IPS DF 19.7 (cell line): ENCODE data around the gene CFAP97.
"Not testable (repeated sequence)": the region's sequence is repeated elsewhere in the genome, so short reads cannot be mapped to it uniquely, and the experiment has no call there.

Source experiments
- DNase-seq: peaks from one replicate; pipeline ENCODE4 v3.0.0-alpha.2; 2013; ENCODE audit warnings: low read depth, low spot score

CFAP97 gene

GRCh38 chr4:185142912-185143600 lies 60.7 kb downstream of the CFAP97 start, which contains the start of gene SLC25A4:
TSS of gene SLC25A4 (plus strand) at chr4:185143266. CDS start at chr4:185143373, 107 bp downstream.
- no peak for DNase-seq

DNA sequence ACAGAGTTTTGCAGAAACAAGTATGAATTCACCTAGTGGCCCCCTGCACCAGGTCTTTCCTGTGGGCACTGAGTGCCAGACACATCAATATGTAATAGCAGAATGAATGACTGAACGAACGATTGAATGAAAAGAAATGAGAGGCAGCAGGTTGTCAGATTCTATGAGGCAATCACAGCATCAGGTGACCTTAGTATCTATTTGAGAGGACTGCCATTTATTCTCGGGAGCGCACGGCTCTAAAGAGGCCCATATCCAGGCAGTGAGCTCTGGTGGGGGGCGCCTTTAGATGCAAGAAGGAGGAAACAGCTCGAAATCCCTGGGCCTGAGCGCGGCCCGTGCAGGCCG lies 61.3 kb downstream of the CFAP97 start:
- DNase-seq = no peak

- no peak for DNase-seq
These were observed 62.0 kb downstream of the CFAP97 start for GRCh38 chr4:185141777-185142176.

GRCh38 chr4:185139736-185140135 lies 64.1 kb downstream of the CFAP97 start:
- DNase-seq = no peak

GRCh38 chr4:185138161-185138560 lies 65.6 kb downstream of the CFAP97 start:
- no peak for DNase-seq

- no peak for DNase-seq
These were observed 66.4 kb downstream of the CFAP97 start for GRCh38 chr4:185137233-185137925.

- DNase-seq = no peak
These were observed 69.4 kb downstream of the CFAP97 start for GRCh38 chr4:185134307-185134869.

- no peak for DNase-seq
These were observed 75.3 kb downstream of the CFAP97 start for GRCh38 chr4:185128272-185129119.

DNA sequence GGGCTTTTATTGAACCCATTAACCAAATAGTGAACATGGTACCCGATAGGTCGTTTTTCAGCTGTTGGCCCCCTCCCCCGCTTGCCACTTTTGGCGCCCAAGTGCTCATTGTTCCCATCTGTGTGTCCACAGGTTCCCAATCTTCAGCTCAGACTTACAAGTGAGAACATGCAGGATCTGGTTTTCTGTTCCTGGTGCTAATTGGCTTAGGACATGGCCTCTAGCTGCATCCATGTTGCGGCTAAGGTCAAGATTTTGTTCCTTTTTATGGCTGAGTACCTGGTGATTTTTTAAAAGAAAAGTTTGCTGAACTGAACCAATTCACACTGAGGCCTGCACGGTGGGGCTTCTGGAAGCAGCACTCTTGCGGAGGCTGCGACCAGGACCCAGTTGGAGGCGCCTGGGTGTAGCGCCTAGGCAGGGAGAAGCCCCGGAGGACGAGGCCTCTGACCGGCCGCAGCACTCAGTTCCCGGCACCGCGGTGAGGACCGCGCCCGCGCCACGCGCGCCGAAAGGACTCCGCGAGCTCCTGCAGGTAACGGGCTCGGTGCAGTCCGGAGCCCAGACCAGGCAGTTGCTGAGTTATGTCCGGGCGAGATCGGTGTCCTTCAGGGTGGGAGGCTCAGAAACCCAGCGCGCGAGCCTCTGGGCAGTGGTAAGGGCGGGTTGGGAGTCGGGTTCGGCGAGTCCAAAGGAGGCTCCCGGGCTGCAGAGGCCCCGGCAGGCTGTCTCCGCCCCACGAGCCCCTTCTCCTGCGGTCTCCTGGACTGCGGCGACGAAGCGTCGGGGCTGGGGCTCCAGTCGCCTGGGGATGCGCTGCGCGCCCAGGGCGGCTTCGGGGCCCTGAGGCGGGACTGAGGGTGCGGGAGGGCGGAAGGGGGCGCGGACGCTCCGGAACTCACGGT lies 76.5 kb downstream of the CFAP97 start:
- no peak for DNase-seq

DNA sequence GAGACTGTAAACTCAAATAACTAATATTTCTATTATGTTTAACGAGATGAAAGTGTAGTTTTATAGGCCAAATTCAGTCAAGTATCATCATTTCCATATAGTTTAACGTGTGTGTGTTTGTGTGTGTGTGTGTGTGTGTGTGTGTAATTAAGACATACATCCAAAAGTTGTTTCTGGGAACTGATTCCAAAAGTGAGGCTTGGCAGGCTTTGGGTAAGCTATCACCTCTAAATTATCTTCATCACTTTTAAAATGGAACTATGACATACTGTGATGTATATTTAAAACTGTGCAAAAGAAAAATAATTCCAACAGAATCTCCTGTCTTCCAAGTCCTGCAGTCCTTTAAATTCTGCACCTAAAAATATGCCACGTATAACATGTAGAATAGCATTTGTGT lies 79.8 kb downstream of the CFAP97 start:
- no peak for DNase-seq

GRCh38 chr4:185122681-185123345 lies 81.0 kb downstream of the CFAP97 start:
- no peak for DNase-seq

DNA sequence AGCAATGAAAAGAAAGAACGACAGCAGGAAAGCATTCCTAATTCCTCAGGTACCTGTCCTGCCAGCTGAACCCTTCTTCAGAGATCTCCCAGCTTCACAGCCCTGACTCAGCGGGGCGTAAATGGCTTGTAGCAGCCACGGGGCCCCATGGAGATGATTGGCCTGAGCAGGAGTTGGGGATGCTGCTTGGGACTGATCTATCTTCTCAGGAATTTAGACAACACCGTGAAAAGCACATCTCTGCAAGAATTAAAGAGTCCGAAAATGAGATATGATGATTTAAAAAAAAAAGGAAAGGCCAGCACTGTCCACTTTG lies 83.2 kb downstream of the CFAP97 start:
- no peak for DNase-seq

DNA sequence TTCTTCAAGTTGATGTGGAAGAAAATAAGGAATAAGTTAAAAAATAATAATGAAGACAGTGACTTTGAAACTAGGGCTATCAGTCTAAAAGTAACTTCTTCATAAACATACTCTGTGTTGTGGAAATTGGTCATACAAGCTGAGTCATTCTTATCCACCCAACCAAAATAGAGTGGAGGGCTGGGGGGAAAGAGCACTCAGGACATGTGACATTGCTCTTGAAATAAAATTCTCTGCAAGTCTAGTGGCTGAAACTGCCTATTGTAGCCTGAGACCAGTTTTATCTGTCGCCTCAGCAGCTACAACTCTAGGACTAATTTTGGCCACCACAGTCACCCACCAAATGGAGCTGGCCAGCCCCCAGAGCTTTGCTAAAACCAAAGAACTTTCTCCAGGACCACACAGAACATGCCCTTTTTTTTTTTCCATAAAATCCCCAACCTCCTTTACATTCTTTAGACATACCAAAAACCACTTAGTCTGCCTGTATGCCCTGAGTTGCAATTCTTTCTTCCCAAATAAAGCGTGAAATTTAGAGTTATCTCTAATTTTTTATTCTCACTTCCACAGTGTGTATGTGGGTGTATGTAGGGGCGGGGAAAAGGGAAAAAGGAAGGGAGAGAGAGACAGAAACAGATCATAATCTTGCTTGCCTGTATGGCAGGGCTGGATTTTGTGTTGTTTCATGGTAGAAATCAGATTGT lies 83.7 kb downstream of the CFAP97 start:
- no peak for DNase-seq

DNA sequence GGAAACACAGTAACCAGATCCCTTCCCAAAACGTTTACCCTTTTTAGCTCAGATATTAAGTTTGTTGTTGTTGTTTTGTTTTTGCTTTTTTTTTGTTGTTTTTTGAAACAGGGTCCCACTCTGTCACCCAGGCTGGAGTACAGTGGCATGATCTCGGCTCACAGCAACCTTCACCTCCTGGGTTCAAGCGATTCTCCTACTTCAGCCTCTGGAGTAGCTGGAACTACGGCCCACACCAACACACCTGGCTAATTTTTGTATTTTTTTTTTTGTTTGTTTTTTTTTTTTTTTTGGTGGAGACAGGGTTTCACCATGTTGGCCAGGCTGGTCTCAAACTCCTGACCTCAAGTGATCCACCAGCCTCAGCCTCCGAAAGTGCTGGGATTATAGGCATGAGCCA lies 84.3 kb downstream of the CFAP97 start:
- not testable (repeated sequence) for DNase-seq

DNA sequence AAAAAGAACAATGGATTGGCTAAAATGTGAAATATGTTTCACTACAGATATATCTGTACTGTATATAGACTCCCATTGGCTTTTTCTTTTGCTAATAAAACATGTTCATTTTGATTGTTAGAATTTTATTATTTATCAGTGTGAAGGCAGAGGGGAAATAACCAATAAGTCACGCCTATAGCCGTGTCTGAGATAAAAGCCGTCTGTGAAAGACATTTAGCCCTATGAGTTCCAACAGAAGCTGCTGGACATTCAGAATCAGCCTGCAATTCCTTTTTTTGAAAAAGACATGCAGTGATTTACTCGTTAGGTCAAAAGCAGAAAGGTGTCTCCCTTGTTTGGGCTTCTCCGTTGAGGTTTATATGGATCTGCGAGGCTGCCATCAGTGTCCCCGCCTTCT lies 84.9 kb downstream of the CFAP97 start:
- no peak for DNase-seq

DNA sequence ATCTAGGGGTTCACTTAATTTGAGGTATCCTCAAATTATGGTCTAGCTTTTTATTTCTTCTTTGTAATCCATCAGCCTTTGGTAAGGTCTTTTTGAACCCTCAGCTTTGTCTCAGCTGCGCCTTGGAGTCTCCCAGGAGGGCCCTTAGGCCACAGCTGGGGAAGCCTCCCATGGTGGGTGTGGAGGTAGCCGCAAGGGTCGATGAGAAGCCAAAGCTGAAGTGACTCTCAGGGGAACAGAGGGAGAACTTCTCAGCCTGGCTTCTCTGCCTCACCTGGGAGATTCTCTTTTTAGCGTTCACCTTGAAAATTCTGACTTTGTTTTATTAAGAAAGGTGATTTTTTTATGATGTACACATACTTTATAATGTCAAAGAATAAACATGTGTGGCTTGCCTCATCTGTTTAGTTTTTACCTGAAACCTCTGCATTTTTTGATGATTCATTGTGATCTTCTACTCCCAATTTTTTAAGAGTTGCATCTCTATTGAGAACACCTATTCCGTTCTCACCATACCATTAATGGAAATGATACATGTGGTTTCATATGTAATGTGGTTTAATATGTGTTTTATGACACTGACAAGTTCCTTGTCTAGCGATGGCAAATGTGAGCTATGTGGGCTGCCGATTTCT lies 86.4 kb downstream of the CFAP97 start:
- DNase-seq = no peak

DNA sequence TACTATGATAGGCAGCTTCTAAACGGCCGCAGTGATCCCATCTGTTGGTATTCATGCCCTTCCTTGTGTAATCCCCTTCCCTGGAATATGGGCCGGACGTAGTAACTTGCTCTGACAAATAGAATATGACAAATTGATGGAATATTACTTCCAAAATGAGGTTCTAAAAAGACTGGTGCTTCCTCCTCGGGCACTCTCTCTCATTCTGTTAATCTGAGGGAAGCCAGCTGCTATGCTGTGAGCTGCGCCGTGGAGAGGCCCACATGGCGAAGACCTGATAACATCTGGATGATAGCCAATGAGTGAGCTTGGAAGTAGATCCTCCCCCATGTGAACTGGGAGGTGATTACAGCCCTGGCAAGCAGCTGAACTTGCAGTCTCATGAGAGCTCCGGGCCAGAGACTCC lies 88.0 kb downstream of the CFAP97 start:
- DNase-seq = peak; percentile 71

- no peak for DNase-seq
These were observed 90.5 kb downstream of the CFAP97 start for GRCh38 chr4:185113340-185113739.

DNA sequence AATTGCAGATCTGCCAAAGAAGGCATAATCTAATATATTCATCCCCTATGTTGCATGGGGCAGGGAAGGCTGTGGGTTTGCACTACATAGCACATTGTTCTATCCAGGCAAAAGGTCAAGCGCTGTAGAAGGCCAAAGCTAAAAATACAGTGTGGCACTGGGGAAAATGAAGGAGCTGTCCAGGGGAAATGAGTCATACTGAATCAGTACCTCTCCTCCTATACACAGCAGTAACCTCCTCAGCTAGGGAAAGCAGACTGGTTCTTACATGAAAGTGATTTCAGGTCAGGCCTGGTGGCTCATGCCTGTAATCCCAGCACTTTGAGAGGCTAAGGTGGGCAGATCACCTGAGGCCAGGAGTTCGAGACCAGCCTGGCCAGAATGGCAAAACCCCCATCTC lies 91.7 kb downstream of the CFAP97 start:
- no peak for DNase-seq

DNA sequence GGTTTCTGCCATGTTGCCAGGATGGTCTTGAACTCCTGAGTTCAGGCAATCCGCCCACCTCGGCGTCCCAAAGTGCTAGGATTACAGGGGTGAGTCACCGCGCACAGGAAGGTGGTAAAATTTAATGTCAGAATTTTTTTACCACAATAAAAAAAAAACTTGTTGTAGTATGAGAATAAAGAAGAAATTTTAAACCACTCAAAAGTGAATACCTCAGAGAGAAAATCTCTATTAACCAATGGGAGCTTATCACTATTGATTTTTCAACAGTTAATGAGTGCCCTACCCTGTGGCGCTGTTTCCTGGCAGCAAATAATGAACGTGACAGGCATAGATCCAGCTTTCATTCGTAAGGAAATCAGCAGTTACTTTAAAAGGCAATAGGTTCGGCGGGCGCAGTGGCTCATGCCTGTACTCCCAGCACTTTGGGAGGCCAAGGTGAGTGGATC lies 93.4 kb downstream of the CFAP97 start:
- no peak for DNase-seq
